ENCODE data around the gene SCN5A. TPM values are rescaled to one million over a fixed set of nuclear protein-coding genes. Genes with fewer than 3 reads are reported as not detected.

The SCN5A gene
- total and polyA plus RNA-seq, 2 of the 8 experiments (the other 6 are each of a cell fraction or from before 2014, with no cell fraction given) = 4.8 to 11.4 TPM

DNA sequence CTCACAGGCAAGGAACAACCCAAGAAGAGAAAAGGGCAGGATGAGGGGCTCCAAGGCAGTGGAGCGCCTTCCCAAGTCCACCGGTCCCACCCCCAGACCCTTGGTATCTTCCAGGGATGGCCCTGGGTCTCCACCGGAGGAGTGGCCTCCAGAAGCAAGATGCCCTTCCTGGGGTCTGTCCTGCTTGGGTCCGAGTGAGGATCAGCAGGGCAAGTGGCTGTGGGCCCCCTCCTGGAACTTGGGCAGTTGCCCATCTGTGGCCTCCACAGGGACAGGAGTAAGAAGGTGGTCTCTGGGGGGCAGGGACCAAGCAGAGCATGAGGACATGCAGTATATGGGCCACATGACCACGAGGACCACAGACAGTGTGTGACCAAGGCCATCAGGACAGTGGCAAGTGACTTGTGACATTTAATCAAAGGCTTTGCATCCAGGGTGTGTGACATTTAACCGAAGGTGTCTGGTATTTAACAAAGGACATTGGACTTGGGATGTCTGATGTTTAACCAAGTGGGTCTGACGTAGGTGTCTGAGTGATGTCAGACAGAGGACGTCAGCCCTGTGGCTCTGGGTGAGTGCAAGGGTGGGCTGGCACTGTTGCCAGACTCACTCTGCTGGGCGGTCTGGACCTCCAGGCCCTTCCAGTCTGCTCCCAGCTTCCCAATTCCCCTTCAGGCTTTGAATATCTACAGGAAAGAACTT lies 34.7 kb downstream of the SCN5A start (continued):
- TF ChIP-seq CBX8 (IDR thresholded peaks at IDR 0.05; ENCODE audit: borderline replicate concordance, low read depth, low read length) (no peak), POU5F1 (IDR thresholded peaks at IDR 0.05; ENCODE audit: low read depth, low read length) (no peak), RNF2 (IDR thresholded peaks at IDR 0.05; ENCODE audit: borderline replicate concordance, low read depth, low read length, missing control alignments, poor library complexity, severe bottlenecking) (no peak), CREB1 (IDR thresholded peaks at IDR 0.05) (no peak), GABPA (IDR thresholded peaks at IDR 0.05; ENCODE audit: borderline replicate concordance, insufficient read depth, low read length) (no peak), SIX5 (IDR thresholded peaks at IDR 0.05; ENCODE audit: low read depth, low read length) (no peak), TAF1 (IDR thresholded peaks at IDR 0.05; ENCODE audit: low read depth, low read length) (no peak)
- TF ChIP-seq, protein P1, sequence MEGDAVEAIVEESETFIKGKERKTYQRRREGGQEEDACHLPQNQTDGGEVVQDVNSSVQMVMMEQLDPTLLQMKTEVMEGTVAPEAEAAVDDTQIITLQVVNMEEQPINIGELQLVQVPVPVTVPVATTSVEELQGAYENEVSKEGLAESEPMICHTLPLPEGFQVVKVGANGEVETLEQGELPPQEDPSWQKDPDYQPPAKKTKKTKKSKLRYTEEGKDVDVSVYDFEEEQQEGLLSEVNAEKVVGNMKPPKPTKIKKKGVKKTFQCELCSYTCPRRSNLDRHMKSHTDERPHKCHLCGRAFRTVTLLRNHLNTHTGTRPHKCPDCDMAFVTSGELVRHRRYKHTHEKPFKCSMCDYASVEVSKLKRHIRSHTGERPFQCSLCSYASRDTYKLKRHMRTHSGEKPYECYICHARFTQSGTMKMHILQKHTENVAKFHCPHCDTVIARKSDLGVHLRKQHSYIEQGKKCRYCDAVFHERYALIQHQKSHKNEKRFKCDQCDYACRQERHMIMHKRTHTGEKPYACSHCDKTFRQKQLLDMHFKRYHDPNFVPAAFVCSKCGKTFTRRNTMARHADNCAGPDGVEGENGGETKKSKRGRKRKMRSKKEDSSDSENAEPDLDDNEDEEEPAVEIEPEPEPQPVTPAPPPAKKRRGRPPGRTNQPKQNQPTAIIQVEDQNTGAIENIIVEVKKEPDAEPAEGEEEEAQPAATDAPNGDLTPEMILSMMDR (IDR thresholded peaks at IDR 0.05; ENCODE audit: control extremely low read depth in 1 of 3, insufficient read depth in 1 of 3, low read depth in 1 of 3, low read length in 3 of 3) = no peak
